HG03460 (cell line): ENCODE measurements around the gene MORN5.

ENCODE experiments used
- ATAC-seq: cut with Tn5 transposase; IDR thresholded peaks from one replicate; pipeline ENCODE4 v1.9.1; 2021; ENCODE audit not compliant: unreplicated experiment

MORN5 gene

DNA sequence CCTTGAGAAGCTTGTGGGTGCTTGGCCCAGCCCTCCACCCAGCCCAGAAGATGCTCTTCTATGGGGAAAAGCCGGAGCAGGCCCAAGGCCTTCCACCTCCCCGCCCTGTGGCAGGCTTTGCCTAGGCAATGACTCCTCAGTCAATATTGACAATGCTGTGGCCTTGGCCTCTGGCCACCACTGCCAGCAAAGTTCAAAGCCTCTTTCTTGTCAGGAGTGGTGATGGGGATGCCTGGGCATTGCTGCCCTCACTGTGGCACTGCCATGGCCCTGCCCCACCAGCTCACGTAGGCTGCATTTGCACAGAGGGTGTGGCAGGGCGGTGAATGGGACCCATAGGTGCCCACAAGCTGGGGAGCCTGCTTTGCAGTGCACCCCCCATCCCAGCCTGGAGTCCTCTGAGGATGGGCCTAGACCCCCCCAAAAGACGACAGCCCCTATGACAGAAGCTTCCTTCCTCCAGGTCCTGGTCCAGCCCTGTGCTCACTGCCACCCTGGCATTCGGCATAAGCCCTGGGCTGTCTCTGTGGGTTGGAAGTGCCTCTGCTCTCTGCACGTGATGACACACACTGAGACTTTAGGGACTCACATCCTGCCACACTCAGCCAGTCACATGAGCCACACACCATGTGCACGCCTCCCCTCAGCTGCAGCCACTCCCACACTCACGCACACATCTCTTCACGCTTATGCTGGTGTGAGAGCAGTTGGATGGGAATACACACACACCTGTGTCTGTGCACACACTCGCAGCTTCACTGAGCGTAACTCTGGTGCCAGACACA is 31.1 kb downstream of the MORN5 start:
- no peak for ATAC-seq

DNA sequence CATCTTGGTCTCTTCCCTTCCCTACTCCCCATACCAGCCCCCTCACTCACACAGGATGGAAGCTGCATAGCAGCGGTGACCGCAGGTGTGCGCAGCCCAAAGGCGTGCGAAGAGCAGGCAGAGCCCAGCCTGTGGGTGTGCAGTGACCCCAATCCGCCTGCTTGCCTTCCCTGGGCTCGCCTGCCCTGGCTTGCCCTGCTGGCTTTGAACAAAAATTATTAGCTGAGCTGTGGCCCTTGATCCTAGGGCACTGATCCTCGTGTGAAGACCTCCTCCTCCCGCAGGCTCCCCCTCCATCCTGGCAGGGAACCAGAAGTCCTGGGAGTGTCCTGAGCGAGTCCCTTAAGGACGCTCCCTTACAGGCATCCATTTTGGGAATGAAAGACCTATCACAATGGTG is 31.9 kb downstream of the MORN5 start:
- ATAC-seq: no peak

GRCh38 chr9:122192261-122192875 is 32.7 kb downstream of the MORN5 start:
- ATAC-seq: no peak

GRCh38 chr9:122192914-122193525 is 33.3 kb downstream of the MORN5 start:
- no peak for ATAC-seq

DNA sequence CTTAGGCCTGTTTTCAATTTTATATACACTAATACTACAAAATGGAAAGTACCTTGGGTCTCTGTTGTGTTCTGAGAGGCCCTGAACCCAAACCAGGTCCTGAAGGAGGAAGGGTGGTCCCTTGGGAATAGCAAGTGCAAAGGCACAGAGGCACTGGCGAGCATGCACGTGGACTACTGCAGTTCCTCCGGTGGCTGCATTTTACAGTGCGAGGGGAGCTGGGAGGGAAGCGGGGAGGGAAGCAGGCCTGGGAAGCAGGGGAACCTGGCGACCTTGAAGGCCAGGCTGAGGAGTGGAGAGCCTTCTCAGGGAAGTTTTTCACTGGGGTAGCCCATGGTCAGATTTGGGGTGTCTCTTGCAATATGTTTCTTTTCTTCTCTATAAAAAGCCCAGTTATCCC is 33.9 kb downstream of the MORN5 start:
- ATAC-seq: no peak

- no peak for ATAC-seq
Observed at GRCh38 chr9:122195875-122196274, 36.2 kb downstream of the MORN5 start.

GRCh38 chr9:122197426-122197825 is 37.7 kb downstream of the MORN5 start:
- ATAC-seq: no peak

DNA sequence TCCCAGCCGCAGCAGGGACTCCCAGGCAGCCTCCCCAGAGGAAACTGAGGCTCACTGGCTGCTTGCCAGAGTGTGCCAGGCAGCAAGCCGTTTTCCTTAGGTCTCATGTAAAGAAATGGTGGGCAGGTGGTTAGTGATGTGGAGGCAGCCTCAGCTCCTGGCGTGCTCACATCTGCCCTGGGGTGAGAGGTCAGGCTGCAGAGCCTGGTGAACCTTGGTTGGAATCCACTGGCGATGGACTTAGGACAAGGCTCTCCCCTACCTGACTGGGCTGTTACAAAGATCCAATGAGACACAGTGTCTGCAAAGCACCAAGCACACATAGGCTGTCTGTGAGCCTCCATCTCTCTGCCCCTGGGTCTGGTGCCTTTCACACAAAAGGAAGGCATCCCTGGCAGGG is 38.2 kb downstream of the MORN5 start:
- ATAC-seq: no peak

GRCh38 chr9:122200960-122201595 is 41.4 kb downstream of the MORN5 start:
- ATAC-seq: no peak

GRCh38 chr9:122201641-122202040 is 41.9 kb downstream of the MORN5 start:
- ATAC-seq: no peak

DNA sequence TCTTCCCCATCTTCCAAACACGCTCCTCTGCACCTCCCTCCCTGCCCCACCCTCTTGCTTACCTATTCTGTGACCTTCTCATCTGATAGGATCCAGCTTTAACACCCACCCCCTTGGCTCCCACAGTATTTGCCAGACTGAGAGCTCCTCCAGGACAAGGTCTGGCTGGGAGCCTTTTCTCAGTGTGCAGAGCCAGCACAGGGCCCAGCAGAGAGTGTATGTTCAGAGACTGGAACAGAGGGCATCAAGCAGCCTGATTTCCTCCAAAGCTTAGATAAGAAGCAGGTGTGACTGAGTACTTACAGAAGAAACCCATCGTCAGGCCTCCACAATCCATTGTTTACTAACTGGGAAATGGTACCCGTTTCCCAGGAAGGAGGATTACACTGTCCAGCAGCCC is 42.4 kb downstream of the MORN5 start:
- ATAC-seq: no peak

DNA sequence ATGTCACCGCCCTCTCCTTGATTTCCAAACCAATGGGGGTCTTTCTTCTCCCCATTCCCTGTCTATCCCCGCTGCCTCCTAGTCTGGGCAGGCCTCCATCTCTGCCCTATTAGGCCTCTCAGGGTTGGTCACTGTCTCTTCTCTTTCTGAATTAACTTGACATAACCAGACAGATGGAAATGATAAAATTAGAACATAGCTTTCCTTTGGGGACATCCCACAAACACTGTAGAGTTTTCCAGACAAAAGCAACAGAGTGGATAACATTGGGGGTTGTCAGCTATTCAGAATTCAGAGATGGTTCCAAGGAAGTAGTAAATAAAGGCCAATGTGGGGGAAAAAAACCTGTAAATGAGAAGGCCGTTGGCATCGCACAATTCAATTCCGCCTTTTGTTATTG is 44.3 kb downstream of the MORN5 start:
- ATAC-seq: no peak

- ATAC-seq: no peak
Observed at GRCh38 chr9:122204491-122204890, 44.8 kb downstream of the MORN5 start.

GRCh38 chr9:122205176-122205575 is 45.5 kb downstream of the MORN5 start:
- no peak for ATAC-seq

- ATAC-seq: no peak
Observed at GRCh38 chr9:122206118-122207046, 46.7 kb downstream of the MORN5 start.

DNA sequence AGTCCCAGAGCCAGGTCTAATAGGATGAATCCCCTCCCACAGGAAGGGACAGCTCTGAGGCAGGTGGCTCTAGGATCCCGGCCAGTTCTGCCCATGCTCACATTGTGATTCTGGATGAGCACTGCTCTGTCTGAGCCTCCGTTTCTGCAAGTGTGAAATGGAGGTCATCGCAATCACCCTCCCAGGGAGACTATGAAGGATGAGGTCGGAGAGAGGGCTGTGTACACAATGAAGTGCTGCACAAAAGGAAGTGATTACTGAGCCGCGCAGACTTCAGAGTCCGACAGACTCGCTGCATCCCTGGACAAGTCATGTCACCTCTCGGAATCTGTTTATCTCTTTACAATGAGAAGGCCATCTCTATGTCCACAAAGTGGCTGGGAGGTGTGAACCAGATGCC is 47.4 kb downstream of the MORN5 start:
- ATAC-seq: no peak

DNA sequence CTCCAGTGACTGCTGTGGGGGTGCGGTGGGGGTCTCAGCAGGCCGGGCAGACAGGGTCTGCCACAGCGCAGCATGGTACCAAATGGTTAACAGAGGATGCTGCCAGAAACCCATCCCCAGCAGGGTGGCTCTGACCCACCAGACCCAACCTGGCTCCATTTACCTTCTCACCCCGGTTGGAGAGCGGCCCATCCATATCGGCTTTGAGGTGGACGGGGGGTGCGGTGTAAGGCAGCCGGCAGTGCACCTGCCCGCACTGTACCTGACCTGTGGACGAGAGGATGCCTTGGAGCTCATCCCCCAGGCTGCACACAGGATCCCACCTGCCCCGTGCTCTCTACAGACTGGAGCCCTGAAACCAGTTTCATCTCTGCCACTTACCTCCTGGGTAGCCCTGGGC is 49.7 kb downstream of the MORN5 start:
- ATAC-seq: no peak

DNA sequence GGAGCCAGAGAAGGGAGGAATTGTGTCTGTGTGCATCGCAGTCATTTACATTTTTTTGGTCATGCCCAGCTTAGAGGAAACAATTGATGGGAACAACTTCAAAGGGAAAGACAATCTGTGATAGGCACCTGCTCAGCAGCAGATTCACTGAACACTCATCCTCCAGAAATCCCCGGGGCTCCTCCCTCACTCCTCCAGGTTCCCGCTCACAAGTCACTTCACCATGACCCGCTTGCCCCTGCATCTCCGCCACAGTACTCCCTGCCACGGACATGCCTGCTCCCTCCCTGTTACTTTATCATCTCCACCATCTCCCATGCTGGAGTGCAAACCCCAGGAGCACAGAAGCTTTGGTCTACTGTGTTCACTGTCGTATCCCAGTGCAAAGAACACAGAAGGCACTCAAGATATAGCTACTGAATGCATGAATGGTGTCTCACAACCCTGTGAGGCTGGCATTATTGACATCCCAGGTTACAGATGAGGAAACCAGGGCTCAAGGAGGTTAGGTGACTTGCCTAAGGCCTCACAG is 52.8 kb downstream of the MORN5 start:
- no peak for ATAC-seq

GRCh38 chr9:122213102-122213588 is 53.4 kb downstream of the MORN5 start:
- no peak for ATAC-seq
